VCaP (cell line): ENCODE measurements around the gene QRICH1.

Source experiments
- H3K27ac ChIP-seq: fragments of 450-650 bp; 2 replicates; pipeline ENCODE4 v1.5.1; 2017
- CTCF ChIP-seq: fragments of 450-650 bp; conservative IDR thresholded peaks from 2 replicates; pipeline ENCODE4 v1.5.1; 2017; ENCODE audit warnings: mild to moderate bottlenecking, moderate library complexity

The QRICH1 gene

GRCh38 chr3:49025005-49025792, 68.7 kb downstream of the QRICH1 start:
- H3K27ac ChIP-seq, result peak overlapping the region; percentile 99
- no peak for TF ChIP-seq CTCF

GRCh38 chr3:49024449-49024848, 69.4 kb downstream of the QRICH1 start:
- peak overlapping the region; percentile 99 for H3K27ac ChIP-seq
- no peak for TF ChIP-seq CTCF

GRCh38 chr3:49023775-49024174, 70.1 kb downstream of the QRICH1 start:
- no peak for TF ChIP-seq CTCF
- peak overlapping the region; percentile 99 for H3K27ac ChIP-seq

GRCh38 chr3:49022688-49023171, 71.1 kb downstream of the QRICH1 start:
- H3K27ac ChIP-seq, result peak overlapping the region; percentile 99
- no peak for TF ChIP-seq CTCF

- TF ChIP-seq CTCF, result peak; percentile 98
- peak within 1 kb of the TSS; percentile 99 for H3K27ac ChIP-seq
Measured at GRCh38 chr3:49021813-49022687, 71.8 kb downstream of the QRICH1 start, which contains the start of gene NDUFAF3. Gene NDUFAF3 (plus strand): TSS chr3:49022121. CDS start chr3:49022145, 24 bp downstream.

- 0 out of 2 replicates have a peak, but pooled peaks have one; percentile 5 for TF ChIP-seq CTCF
- H3K27ac ChIP-seq, result peak overlapping the region; percentile 99
Measured at GRCh38 chr3:49021213-49021812, 72.6 kb downstream of the QRICH1 start.
